Measurements from ENCODE around the gene CACHD1. TPM values are rescaled to one million over a fixed set of nuclear protein-coding genes. Genes with fewer than 3 reads are reported as not detected.

The CACHD1 gene
- total and polyA plus RNA-seq, 2 of the 8 experiments (the other 6 are each of a cell fraction or from before 2014, with no cell fraction given), result 22.2 to 42.5 TPM

DNA sequence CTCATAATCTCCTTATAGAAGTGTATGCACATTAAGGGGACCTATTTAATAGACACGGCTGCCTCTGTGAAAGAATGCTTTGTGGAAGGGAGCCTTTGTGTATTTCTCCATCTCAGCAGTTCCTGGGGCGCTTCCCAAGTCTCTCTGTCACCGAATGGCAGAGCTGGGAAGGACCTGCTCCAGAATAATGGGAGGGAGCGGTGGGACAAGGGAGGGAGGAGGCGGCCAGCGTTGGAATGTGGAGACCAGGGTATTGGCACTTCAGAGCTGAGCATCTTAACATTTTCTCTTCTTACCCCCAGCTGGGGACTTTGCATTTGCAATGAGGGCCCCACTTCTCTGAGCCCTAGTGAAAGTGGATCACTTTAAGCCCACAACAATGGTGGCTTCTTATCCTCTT lies 23.9 kb downstream of the CACHD1 start (continued):
- TF ChIP-seq, protein P1, sequence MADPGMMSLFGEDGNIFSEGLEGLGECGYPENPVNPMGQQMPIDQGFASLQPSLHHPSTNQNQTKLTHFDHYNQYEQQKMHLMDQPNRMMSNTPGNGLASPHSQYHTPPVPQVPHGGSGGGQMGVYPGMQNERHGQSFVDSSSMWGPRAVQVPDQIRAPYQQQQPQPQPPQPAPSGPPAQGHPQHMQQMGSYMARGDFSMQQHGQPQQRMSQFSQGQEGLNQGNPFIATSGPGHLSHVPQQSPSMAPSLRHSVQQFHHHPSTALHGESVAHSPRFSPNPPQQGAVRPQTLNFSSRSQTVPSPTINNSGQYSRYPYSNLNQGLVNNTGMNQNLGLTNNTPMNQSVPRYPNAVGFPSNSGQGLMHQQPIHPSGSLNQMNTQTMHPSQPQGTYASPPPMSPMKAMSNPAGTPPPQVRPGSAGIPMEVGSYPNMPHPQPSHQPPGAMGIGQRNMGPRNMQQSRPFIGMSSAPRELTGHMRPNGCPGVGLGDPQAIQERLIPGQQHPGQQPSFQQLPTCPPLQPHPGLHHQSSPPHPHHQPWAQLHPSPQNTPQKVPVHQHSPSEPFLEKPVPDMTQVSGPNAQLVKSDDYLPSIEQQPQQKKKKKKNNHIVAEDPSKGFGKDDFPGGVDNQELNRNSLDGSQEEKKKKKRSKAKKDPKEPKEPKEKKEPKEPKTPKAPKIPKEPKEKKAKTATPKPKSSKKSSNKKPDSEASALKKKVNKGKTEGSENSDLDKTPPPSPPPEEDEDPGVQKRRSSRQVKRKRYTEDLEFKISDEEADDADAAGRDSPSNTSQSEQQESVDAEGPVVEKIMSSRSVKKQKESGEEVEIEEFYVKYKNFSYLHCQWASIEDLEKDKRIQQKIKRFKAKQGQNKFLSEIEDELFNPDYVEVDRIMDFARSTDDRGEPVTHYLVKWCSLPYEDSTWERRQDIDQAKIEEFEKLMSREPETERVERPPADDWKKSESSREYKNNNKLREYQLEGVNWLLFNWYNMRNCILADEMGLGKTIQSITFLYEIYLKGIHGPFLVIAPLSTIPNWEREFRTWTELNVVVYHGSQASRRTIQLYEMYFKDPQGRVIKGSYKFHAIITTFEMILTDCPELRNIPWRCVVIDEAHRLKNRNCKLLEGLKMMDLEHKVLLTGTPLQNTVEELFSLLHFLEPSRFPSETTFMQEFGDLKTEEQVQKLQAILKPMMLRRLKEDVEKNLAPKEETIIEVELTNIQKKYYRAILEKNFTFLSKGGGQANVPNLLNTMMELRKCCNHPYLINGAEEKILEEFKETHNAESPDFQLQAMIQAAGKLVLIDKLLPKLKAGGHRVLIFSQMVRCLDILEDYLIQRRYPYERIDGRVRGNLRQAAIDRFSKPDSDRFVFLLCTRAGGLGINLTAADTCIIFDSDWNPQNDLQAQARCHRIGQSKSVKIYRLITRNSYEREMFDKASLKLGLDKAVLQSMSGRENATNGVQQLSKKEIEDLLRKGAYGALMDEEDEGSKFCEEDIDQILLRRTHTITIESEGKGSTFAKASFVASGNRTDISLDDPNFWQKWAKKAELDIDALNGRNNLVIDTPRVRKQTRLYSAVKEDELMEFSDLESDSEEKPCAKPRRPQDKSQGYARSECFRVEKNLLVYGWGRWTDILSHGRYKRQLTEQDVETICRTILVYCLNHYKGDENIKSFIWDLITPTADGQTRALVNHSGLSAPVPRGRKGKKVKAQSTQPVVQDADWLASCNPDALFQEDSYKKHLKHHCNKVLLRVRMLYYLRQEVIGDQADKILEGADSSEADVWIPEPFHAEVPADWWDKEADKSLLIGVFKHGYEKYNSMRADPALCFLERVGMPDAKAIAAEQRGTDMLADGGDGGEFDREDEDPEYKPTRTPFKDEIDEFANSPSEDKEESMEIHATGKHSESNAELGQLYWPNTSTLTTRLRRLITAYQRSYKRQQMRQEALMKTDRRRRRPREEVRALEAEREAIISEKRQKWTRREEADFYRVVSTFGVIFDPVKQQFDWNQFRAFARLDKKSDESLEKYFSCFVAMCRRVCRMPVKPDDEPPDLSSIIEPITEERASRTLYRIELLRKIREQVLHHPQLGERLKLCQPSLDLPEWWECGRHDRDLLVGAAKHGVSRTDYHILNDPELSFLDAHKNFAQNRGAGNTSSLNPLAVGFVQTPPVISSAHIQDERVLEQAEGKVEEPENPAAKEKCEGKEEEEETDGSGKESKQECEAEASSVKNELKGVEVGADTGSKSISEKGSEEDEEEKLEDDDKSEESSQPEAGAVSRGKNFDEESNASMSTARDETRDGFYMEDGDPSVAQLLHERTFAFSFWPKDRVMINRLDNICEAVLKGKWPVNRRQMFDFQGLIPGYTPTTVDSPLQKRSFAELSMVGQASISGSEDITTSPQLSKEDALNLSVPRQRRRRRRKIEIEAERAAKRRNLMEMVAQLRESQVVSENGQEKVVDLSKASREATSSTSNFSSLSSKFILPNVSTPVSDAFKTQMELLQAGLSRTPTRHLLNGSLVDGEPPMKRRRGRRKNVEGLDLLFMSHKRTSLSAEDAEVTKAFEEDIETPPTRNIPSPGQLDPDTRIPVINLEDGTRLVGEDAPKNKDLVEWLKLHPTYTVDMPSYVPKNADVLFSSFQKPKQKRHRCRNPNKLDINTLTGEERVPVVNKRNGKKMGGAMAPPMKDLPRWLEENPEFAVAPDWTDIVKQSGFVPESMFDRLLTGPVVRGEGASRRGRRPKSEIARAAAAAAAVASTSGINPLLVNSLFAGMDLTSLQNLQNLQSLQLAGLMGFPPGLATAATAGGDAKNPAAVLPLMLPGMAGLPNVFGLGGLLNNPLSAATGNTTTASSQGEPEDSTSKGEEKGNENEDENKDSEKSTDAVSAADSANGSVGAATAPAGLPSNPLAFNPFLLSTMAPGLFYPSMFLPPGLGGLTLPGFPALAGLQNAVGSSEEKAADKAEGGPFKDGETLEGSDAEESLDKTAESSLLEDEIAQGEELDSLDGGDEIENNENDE (IDR thresholded peaks at IDR 0.05; ENCODE audit: insufficient replicate concordance, low read length), result peak; percentile 93
- TF ChIP-seq SIN3A (conservative IDR thresholded peaks at IDR 0.05 in 1 of 2, IDR thresholded peaks at IDR 0.05 in 1 of 2; ENCODE audit: low read depth in 1 of 2, low read length in 2 of 2) (no peak; a peak in 1 of 4 replicates), BACH1 (IDR thresholded peaks at IDR 0.05; ENCODE audit: low read length) (peak; percentile 31; the same call in 1 of the 2 replicates), NANOG (IDR thresholded peaks at IDR 0.05; ENCODE audit: insufficient read depth, low read depth, low read length, poor library complexity, severe bottlenecking) (peak; percentile 77)

Measured in H1 (cell line).